Lung (tissue), 12 donors: ENCODE measurements around the gene C3. TPM values are rescaled to one million over a fixed set of nuclear protein-coding genes. Genes with fewer than 3 reads are reported as not detected.

ENCODE experiments used
- ATAC-seq: fragments of 200-7000 bp; cut with Tn5 transposase; one replicate; pipeline ENCODE4 v1.9.1; 2020; ENCODE audit warnings: moderate number of reproducible peaks; ENCODE audit not compliant: insufficient read depth, low FRiP score
- DNase-seq, 3 donors: peaks; one replicate each; pipeline ENCODE4 v3.0.0-alpha.2; 2013 to 2017
- H3K27ac ChIP-seq, 2 donors: one replicate each; pipeline ENCODE4 v1.5.1; 2013; ENCODE audit warnings: mild to moderate bottlenecking in 2 of 2, moderate library complexity in 2 of 2, control low read depth in 1 of 2, inconsistent platforms in 1 of 2, low read depth in 1 of 2, low read length in 1 of 2
- H3K27me3 ChIP-seq, 3 donors: one replicate each; pipeline ENCODE4 v1.5.1; 2013; ENCODE audit warnings: low read length in 2 of 3; ENCODE audit not compliant: control insufficient read depth in 3 of 3, insufficient read depth in 3 of 3
- H3K36me3 ChIP-seq, 4 donors: one replicate each; pipeline ENCODE4 v1.5.1; 2013; ENCODE audit warnings: low read length in 4 of 4, mild to moderate bottlenecking in 1 of 4, moderate library complexity in 1 of 4; ENCODE audit not compliant: control insufficient read depth in 4 of 4, insufficient read depth in 4 of 4
- H3K4me1 ChIP-seq, 5 donors: one replicate each; pipeline ENCODE4 v1.5.1; 2013; ENCODE audit warnings: low read length in 5 of 5, mild to moderate bottlenecking in 2 of 5, moderate library complexity in 1 of 5; ENCODE audit not compliant: control insufficient read depth in 5 of 5, insufficient read depth in 5 of 5
- H3K4me3 ChIP-seq: one replicate; pipeline ENCODE4 v1.5.1; 2013; ENCODE audit warnings: mild to moderate bottlenecking, control low read depth, moderate library complexity
- H3K9ac ChIP-seq, 2 donors: one replicate each; pipeline ENCODE4 v1.5.1; 2013; ENCODE audit warnings: low read length in 2 of 2, control low read depth in 1 of 2; ENCODE audit not compliant: insufficient read depth in 1 of 2
- H3K9me3 ChIP-seq, 4 donors: one replicate each; pipeline ENCODE4 v1.5.1; 2013; ENCODE audit warnings: low read length in 3 of 4, mild to moderate bottlenecking in 1 of 4, moderate library complexity in 1 of 4; ENCODE audit not compliant: control insufficient read depth in 4 of 4, insufficient read depth in 3 of 4
- WGBS, 2 donors: extraction: QIAGEN DNeasy Blood & Tissue Kit; methylation state at CpG; one replicate each; pipeline ENCODE4 v1.1.7; 2013; 5-methylcytosine and 5-hydroxymethylcytosine counted together
- polyA plus RNA-seq, 2 donors: library from polyadenylated mRNA; stranded (reverse); fragments of 200-250 nt; gene quantifications; one replicate each; pipeline ENCODE4 v1.2.1, GENCODE V29; 2013
- total RNA-seq, 2 donors: library from RNA; depleted of rRNA in 1 of 2; stranded (reverse); fragments of >200 nt in 1 of 2; gene quantifications; one replicate each; pipeline ENCODE4 v1.2.1, GENCODE V29; 2014 to 2021
- TF ChIP-seq, protein P1 (sequence below): IDR thresholded peaks from 2 replicates; pipeline ENCODE4 v1.5.1; 2012; ENCODE audit warnings: mild to moderate bottlenecking; ENCODE audit errors: control extremely low read depth, extremely low read depth
- donor health status: control.
- donor health status: control.
- donor health status: Bipolar disorder and iron deficiency.
- donor health status: healthy.
- donor health status: DM: yes; HTN: yes; CAD: no.

C3 gene
- total and polyA plus RNA-seq, 4 donors: 613 to 1,612 (median 1,252) TPM

GRCh38 chr19:6654347-6655310, 65.8 kb downstream of the C3 start:
- H3K9me3 ChIP-seq: no peaks in the 10 kb centered on the region
- WGBS, 2 donors: 29 to 46% methylated on average over 15 of the region's 15 CpGs
- no peaks in the 10 kb centered on the region for H3K4me1 ChIP-seq
- DNase-seq (no peak), ATAC-seq (no peak)
- TF ChIP-seq, protein P1, sequence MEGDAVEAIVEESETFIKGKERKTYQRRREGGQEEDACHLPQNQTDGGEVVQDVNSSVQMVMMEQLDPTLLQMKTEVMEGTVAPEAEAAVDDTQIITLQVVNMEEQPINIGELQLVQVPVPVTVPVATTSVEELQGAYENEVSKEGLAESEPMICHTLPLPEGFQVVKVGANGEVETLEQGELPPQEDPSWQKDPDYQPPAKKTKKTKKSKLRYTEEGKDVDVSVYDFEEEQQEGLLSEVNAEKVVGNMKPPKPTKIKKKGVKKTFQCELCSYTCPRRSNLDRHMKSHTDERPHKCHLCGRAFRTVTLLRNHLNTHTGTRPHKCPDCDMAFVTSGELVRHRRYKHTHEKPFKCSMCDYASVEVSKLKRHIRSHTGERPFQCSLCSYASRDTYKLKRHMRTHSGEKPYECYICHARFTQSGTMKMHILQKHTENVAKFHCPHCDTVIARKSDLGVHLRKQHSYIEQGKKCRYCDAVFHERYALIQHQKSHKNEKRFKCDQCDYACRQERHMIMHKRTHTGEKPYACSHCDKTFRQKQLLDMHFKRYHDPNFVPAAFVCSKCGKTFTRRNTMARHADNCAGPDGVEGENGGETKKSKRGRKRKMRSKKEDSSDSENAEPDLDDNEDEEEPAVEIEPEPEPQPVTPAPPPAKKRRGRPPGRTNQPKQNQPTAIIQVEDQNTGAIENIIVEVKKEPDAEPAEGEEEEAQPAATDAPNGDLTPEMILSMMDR: no peak
- no peak overlapping the region for H3K4me3 ChIP-seq
- no peaks in the 10 kb centered on the region for H3K36me3 ChIP-seq
- H3K9ac ChIP-seq: no peak overlapping the region
- H3K27ac ChIP-seq: no peak overlapping the region
- H3K27me3 ChIP-seq: peaks cover 0 to 14% (median 11%) of the 10 kb centered on the region in 3 donors

DNA sequence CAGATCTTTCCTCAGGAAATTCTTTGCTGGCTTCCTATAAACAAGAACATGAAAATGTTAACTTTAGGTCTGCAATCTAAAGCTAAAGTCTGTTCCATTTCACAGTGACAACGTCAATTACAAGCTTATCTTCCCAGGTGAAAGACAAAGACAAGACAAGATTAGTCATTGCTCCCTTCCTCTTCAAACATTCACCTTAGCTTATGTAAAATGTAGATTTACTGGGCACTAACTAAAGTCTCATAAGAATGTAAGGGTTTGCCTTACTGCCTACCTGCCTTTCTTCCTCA, 67.7 kb downstream of the C3 start:
- 50 to 84% methylated on average over 1 of the region's 1 CpG for WGBS, 2 donors
- no peak for ATAC-seq
- H3K27me3 ChIP-seq: peaks cover 0 to 4% (median 0%) of the 10 kb centered on the region in 3 donors

GRCh38 chr19:6651965-6652804, 68.3 kb downstream of the C3 start:
- DNase-seq (no peak), ATAC-seq (no peak)
- Histone ChIP-seq H3K27me3 (peaks cover 0 to 4% (median 0%) of the 10 kb centered on the region in 3 donors), H3K4me1 (no peaks in the 10 kb centered on the region), H3K9me3 (peaks cover 0 to 3% (median 0%) of the 10 kb centered on the region in 4 donors), H3K9ac (no peak overlapping the region), H3K4me3 (no peak overlapping the region), H3K27ac (no peak overlapping the region), H3K36me3 (no peaks in the 10 kb centered on the region)
- TF ChIP-seq, protein P1: no peak
- WGBS, 2 donors: 73 to 74% methylated on average over 6 of the region's 6 CpGs

More for the DNA sequence above, 67.7 kb downstream of the C3 start:
- H3K4me3 ChIP-seq: no peak overlapping the region
- H3K9ac ChIP-seq: no peak overlapping the region
- H3K4me1 ChIP-seq: no peaks in the 10 kb centered on the region
- no peaks in the 10 kb centered on the region for H3K36me3 ChIP-seq
- TF ChIP-seq, protein P1: no peak
- DNase-seq: no peak
- H3K27ac ChIP-seq: no peak overlapping the region
- H3K9me3 ChIP-seq: no peaks in the 10 kb centered on the region
